Bone marrow (tissue), 2 donors: Measurements from ENCODE around the gene ERICH3.

ENCODE experiments used
- DNase-seq, 2 donors: peaks; one replicate each; lab custom pipeline; 2025; lab: John Stamatoyannopoulos, UW

ERICH3 gene, protein sequence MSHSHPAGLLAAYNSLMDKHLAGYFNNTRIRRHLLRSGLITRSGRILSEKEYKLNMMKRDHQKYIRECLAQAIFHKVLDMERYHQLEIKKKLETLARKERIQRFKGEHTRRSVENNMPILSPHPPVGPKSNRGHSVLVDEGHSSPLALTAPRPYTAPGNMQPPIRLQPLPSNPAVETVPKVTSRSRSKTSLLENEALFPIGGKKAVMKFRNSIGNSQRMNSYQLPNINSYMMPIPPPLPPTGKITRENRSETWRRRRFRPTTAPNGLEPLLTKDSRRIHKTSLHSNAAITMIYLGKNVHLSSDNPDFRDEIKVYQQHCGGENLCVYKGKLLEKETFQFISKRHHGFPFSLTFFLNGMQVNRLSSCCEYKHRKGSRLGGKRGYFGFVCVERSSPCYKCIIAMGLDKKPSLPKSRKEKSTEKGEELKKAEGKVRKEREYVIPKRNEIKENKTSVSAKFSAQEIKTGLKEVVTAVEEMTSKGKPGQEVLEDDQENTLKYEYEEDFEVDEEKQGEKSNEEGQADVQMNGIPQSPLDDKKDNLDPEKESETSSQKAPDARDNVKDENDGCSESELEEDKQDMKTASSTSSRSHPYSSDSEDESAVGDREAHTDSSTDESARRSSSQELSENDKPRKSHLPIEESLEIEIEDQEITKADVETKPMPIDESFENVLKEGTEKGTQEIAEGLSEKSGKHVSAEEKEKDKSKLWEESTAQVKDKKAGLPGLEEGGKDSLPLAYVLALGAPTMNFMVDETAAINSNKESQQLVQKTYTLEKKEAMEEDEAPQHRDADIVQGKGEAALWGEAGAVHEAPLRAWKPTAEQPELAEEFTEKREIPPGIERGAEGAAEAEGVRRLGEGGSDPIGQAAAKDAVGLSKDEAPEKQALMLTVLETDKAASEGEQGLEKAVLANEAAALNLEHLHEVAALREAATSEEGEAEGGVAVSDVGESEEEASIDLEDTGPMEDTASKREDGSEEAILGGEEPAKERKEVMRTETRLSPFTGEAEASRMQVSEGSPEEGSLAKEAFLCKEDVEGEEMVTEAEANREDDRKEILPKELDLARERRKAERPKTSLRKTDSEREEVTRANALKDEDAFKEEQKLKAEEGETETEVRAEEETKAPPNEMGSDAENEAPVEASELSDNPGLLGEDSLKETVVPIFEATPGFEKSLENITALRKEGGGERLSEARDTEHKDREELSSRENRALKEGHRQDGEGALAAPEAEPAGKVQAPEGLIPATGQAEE (N-terminal part only)

GRCh38 chr1:74673351-74674111 is at the start of gene ERICH3:
Gene ERICH3, minus strand, starts transcription at chr1:74673792. Its CDS starts 273 bp downstream, at chr1:74673519.
- no peak for DNase-seq

- DNase-seq: no peak
These were observed 44.0 kb upstream of the ERICH3 start for GRCh38 chr1:74717626-74718025.

DNA sequence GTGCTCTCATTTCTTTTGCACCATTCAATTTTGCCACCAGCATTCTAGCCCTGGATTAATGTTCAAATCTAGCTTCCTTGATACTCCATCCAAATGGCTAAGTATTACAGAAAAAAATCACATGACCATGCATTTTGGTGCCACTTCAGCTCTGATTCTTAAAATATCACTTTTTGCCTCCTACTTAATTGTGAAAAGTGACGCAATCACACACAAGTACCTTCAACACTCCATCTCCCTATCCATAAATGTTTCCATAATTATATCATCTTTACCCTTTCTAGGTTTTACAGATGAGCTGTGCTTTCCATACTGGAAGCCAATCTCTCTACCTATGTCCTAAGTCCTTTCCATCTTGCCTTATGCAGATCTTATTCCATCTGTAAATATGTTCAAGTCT is 43.2 kb upstream of the ERICH3 start:
- no peak for DNase-seq

- DNase-seq: no peak
These were observed 42.2 kb upstream of the ERICH3 start for GRCh38 chr1:74715806-74716205.

DNA sequence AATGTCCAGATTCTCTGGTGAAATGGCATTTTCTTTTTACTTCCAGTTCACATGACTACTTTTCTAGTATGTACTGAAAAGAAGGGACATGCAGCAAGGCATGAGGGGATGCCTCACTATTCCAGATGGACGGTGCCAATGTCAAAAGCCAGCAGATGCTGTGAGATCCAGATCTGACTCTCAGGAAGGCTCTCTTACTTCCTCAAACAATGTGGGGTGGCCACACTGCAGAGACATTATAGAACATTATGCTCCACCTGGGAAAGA is 41.6 kb upstream of the ERICH3 start:
- DNase-seq: no peak

- DNase-seq: no peak
These were observed 41.0 kb upstream of the ERICH3 start for GRCh38 chr1:74714429-74715235.

GRCh38 chr1:74713849-74714248 is 40.3 kb upstream of the ERICH3 start:
- DNase-seq: no peak

DNA sequence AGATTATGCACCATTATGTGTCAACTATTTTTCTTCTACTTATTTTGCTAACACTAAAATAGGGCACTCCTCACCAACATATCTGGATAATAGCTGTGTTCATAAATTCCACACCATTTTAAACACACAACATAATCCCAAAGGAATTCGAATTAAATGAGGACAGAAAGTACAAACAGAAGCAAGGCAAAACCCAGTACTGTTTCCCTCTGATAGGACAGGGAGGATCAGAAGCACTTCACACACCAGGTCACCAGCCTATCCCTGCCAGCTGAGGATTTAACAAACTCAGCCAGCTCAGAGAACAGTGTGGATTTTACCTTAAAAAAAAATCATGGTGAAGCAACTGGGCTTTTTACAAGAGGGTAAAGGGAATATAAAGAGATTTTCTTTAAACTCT is 39.3 kb upstream of the ERICH3 start:
- DNase-seq: no peak

GRCh38 chr1:74703386-74704182 is 30.0 kb upstream of the ERICH3 start:
- no peak for DNase-seq

- no peak for DNase-seq
These were observed 25.7 kb upstream of the ERICH3 start for GRCh38 chr1:74699331-74699730.

- DNase-seq: no peak
These were observed 24.2 kb upstream of the ERICH3 start for GRCh38 chr1:74697832-74698231.

GRCh38 chr1:74693473-74693872 is 19.9 kb upstream of the ERICH3 start:
- DNase-seq: no peak

- DNase-seq: no peak
These were observed 17.3 kb upstream of the ERICH3 start for GRCh38 chr1:74690909-74691308.

DNA sequence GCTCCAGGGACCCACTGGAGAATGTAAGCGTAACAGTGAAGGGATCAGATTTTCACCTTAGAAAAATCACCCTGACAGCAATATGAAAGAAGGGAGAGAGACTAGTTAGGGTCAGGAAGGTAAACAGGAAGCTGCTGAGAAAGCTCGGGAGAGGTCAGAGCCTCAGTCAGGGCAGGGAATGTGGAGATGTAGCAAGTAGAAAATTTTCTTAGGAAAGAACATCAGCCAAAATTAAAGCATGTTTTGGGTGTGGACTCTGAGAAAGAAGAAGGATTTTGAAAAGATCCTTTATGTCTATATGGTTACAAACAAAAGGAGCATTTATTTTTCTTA is 16.7 kb upstream of the ERICH3 start:
- DNase-seq: no peak

DNA sequence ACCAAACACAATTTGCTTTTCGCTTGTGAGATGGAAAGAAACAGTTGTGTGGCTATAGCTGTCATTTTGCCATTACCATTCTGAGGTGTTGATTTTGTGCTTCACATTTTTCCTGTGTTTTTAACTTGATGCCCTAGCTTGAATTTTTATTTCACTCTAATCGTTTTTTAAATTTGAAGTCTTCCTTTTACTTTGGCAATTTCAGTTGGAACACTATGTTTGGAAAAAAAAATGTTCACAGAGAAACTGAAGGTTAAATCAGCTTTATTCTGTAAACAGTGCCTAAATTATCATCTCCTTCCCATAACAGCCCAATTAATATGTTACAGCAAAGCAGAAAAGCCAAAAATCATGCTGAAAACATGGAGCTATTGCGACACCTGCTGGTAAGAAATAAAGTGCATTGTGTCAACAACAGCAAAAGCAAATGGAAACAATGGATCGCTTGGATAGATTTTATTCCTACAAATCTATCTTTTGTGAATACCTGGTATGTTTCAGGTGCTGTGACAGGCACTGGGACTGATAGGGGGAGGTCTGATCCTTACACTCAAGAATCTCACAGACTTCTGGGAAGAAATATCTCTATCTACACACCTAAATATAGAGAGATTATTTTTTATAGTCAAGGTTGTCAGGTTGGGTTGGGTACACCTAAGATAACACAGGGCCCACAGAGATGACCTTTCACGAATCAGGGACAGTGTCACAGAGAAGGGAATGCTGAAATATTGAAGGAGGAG is 16.2 kb upstream of the ERICH3 start:
- peak in 1 of 2 donors; percentile 9 for DNase-seq

DNA sequence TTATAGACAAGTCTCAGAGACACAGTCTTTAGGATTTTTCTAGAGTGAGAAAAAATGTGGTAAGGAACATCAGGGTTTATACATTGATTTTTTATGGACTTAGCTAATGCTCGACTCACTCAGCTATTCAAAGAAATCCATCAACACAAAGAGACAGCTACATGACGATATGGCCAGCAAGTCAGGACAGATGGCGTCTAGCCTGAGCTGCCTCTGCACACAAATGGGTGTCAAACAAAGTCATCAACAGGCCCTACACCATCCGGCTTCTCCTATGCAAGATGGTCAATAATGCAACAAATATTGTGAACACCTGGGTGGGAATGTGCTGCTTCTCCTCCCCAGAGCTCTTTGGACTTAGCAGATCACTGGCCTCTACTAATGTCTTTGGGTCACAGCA is 13.3 kb upstream of the ERICH3 start:
- no peak for DNase-seq

DNA sequence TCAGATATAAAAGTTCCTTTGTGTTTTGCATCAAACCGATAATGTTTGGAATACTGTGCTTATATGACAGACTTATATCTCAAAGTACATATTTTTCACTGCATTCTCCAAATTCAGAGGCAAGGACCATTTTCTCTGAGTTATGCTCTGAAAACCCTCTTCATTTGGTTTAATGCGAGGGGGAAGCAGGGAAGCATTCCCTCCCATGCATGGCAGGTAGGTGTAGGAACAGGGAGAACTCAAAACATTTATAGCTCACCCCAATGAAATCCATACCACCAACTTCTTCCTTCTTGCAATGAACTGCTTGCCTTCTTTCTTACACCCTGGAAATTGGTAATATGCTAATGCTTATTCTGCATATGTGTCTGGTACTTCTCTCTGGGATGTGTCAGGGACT is 10.7 kb upstream of the ERICH3 start:
- DNase-seq: no peak

- DNase-seq: no peak
These were observed 10.1 kb upstream of the ERICH3 start for GRCh38 chr1:74683656-74684055.

DNA sequence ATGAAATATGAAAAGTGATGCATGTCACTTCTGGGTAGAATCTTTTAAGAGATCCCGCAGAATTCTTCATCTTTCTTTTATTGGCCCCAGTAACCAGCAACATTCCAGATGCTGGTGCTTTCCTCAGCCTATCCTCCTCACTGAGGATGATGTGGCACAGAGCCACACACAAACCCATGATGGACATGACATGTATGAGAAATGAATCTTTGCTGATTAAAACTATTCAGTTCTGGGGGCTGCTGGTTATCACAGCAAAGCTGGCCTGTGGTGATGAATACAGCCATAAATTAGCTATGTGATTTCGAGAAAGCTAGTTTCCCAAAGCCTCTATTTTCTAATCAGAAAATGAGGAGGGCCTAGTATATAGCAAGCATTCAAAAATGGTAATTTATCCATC is 8.3 kb upstream of the ERICH3 start:
- no peak for DNase-seq

GRCh38 chr1:74681449-74681848 is 7.9 kb upstream of the ERICH3 start:
- no peak for DNase-seq
